SK-N-SH treated with all-trans-retinoic acid at 6 μM for 48 hours (cell line): ENCODE results near the gene NT5C.

Experiments
- ARNTL ChIP-seq: fragments of 450-650 bp; formaldehyde crosslinking; IDR thresholded peaks from 2 replicates; pipeline ENCODE4 v1.5.0; 2020; ENCODE audit warnings: low read depth, mild to moderate bottlenecking, moderate library complexity, borderline replicate concordance
- BACH2 ChIP-seq: fragments of 250-450 bp; sonication (Bioruptor Pico); IDR thresholded peaks from 2 replicates; pipeline ENCODE4 v1.9.0; 2021; ENCODE audit warnings: mild to moderate bottlenecking, borderline replicate concordance
- CSDC2 ChIP-seq: fragments of 250-450 bp; sonication (Bioruptor Pico); IDR thresholded peaks from 2 replicates; pipeline ENCODE4 v1.5.0; 2020; ENCODE audit warnings: mild to moderate bottlenecking, moderate library complexity
- ESRRG ChIP-seq: fragments of 250-450 bp; sonication (Bioruptor Pico); IDR thresholded peaks from 2 replicates; pipeline ENCODE4 v1.6.1; 2021; ENCODE audit warnings: mild to moderate bottlenecking
- PATZ1 ChIP-seq: fragments of 250-450 bp; sonication (Bioruptor Pico); IDR thresholded peaks from 2 replicates; pipeline ENCODE4 v1.8.0; 2020; ENCODE audit warnings: mild to moderate bottlenecking, moderate library complexity, borderline replicate concordance
- TCF4 ChIP-seq: fragments of 250-450 bp; sonication (Bioruptor Pico); IDR thresholded peaks from 2 replicates; pipeline ENCODE4 v1.8.0; 2021; ENCODE audit warnings: mild to moderate bottlenecking, moderate library complexity, borderline replicate concordance
- TOX ChIP-seq: fragments of 250-450 bp; sonication (Bioruptor Pico); IDR thresholded peaks from 2 replicates; pipeline ENCODE4 v1.8.0; 2021; ENCODE audit warnings: mild to moderate bottlenecking, moderate library complexity, borderline replicate concordance
- ZFP30 ChIP-seq: fragments of 450-650 bp; formaldehyde crosslinking; IDR thresholded peaks from 2 replicates; pipeline ENCODE4 v1.5.0; 2022; ENCODE audit warnings: mild to moderate bottlenecking, moderate library complexity
- ZNF70 ChIP-seq: fragments of 450-650 bp; formaldehyde crosslinking; IDR thresholded peaks from 2 replicates; pipeline ENCODE4 v1.5.0; 2020; ENCODE audit warnings: mild to moderate bottlenecking, moderate library complexity

GRCh38 chr17:75111777-75112335, 19.7 kb downstream of the NT5C start:
- TF ChIP-seq BACH2 (CRISPR knock-in tag) (no peak), ESRRG (CRISPR knock-in tag) (no peak), TOX (CRISPR knock-in tag) (no peak), ZNF70 (CRISPR knock-in tag) (no peak), ARNTL (no peak), PATZ1 (no peak), ZFP30 (CRISPR knock-in tag) (no peak), TCF4 (CRISPR knock-in tag) (no peak), CSDC2 (CRISPR knock-in tag) (no peak)
